Right lobe of liver (tissue), 4 donors: ENCODE results near the gene BCKDK.

Source experiments
- POLR2A ChIP-seq: fragments of 450-650 bp; IDR thresholded peaks from one replicate; pipeline ENCODE4 v1.6.1; 2017; ENCODE audit warnings: antibody characterized with exemption, mild to moderate bottlenecking
- TF ChIP-seq, protein P1 (sequence below), 4 donors: fragments of 200-600 bp in 3 of 4; fragments of 450-650 bp in 1 of 4; IDR thresholded peaks; one replicate each; pipeline versions ENCODE4 v1.5.1 to v1.8.0; 2016 to 2022; ENCODE audit warnings: antibody characterized with exemption in 4 of 4, mild to moderate bottlenecking in 2 of 4
- donor health status: DM: no; HTN: no; CAD: no.
- donor health status: DM: no; HTN: no; CAD: no.
- donor health status: DM: no; HTN: yes; CAD: no.

GRCh38 chr16:31148281-31148728, 40.1 kb downstream of the BCKDK start:
- TF ChIP-seq, protein P1, sequence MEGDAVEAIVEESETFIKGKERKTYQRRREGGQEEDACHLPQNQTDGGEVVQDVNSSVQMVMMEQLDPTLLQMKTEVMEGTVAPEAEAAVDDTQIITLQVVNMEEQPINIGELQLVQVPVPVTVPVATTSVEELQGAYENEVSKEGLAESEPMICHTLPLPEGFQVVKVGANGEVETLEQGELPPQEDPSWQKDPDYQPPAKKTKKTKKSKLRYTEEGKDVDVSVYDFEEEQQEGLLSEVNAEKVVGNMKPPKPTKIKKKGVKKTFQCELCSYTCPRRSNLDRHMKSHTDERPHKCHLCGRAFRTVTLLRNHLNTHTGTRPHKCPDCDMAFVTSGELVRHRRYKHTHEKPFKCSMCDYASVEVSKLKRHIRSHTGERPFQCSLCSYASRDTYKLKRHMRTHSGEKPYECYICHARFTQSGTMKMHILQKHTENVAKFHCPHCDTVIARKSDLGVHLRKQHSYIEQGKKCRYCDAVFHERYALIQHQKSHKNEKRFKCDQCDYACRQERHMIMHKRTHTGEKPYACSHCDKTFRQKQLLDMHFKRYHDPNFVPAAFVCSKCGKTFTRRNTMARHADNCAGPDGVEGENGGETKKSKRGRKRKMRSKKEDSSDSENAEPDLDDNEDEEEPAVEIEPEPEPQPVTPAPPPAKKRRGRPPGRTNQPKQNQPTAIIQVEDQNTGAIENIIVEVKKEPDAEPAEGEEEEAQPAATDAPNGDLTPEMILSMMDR (IDR thresholded peaks at IDR 0.05), result no peak
- no peak for TF ChIP-seq POLR2A
